ENCODE measurements around the gene ERAS. TPM values are rescaled to one million over a fixed set of nuclear protein-coding genes. Genes with fewer than 3 reads are reported as not detected.

ERAS gene
- total and polyA plus RNA-seq, 2 donors (not counting 3 experiments of a cell fraction or from before 2014, with no cell fraction given) = 0.14 TPM; not detected in 1

DNA sequence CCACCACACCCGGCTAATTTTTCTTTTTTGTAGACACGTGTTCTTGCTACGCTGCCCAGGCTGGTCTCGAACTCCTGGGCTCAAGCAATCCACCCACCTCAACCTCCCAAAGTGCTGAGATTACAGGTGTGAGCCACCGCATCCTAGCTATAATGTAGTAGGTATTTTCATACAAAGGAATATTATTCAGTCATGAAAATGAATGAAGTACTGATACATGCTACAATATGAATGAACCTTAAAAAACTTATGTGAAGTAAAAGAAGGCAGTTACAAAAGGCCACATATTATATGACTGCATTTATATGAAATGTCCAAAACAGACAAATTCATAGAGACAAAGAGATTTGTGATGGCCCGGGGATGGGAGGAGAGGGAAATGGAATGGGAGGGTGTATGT, 44.6 kb upstream of the ERAS start:
- dilution Hi-C loops (cut with MboI; ENCODE audit: extremely low pct_ligation_motif_present, low sequenced_read_pairs) (no loop called here), intact Hi-C loops (cut with micrococcal nuclease) (no loop called here)
- H3K9ac ChIP-seq (replicated peaks; ENCODE audit: extremely low read depth, insufficient read depth, low read length) = no peak overlapping the region
- H3K4me2 ChIP-seq (ENCODE audit: insufficient read depth, low read length) = no peak overlapping the region
- no peaks in the 10 kb centered on the region for H3K9me1 ChIP-seq (replicated peaks; ENCODE audit: control insufficient read depth, extremely low read depth, insufficient read depth, low read length)
- POLR2A ChIA-PET = no interaction called here
- no peaks in the 10 kb centered on the region for H3K36me3 ChIP-seq (ENCODE audit: control insufficient read depth in 2 of 2, extremely low read depth in 1 of 2, insufficient read depth in 2 of 2, low read length in 2 of 2)
- no TSS peak for BruUV-seq (replicated peaks)
- no peaks in the 10 kb centered on the region for H3K9me3 ChIP-seq (replicated peaks; ENCODE audit: control insufficient read depth, insufficient read depth, low read length)
- no peaks in the 10 kb centered on the region for H3K4me1 ChIP-seq (ENCODE audit: control insufficient read depth, extremely low read depth, insufficient read depth, low read length)
- no peaks in the 10 kb centered on the region for H3K79me2 ChIP-seq (ENCODE audit: control insufficient read depth, insufficient read depth, low read length)
- CTCF ChIA-PET = no interaction called here
- DNase-seq (ENCODE audit: low read depth, low spot score) = no peak
- no peaks in the 10 kb centered on the region for H4K20me1 ChIP-seq (replicated peaks; ENCODE audit: control insufficient read depth, extremely low read depth, insufficient read depth, low read length)
- TF ChIP-seq POLR2A (IDR thresholded peaks at IDR 0.05; ENCODE audit: low read depth, low read length) = no peak
- no peak for TF ChIP-seq EZH2 (IDR thresholded peaks at IDR 0.05; ENCODE audit: borderline replicate concordance, low read depth, low read length, severe bottlenecking)
- no peak for TF ChIP-seq POLR2AphosphoS5 (IDR thresholded peaks at IDR 0.05; ENCODE audit: insufficient read depth, low read depth, low read length)
- no peak for TF ChIP-seq MAX (IDR thresholded peaks at IDR 0.05; ENCODE audit: insufficient read depth, insufficient read length)
- TF ChIP-seq JUN (IDR thresholded peaks at IDR 0.05; ENCODE audit: borderline replicate concordance, insufficient read depth, insufficient read length, low read depth) = no peak
- TF ChIP-seq GATA2 (IDR thresholded peaks at IDR 0.05; ENCODE audit: insufficient read depth, insufficient read length, low read depth, low read length) = no peak
- TF ChIP-seq MYC (IDR thresholded peaks at IDR 0.05; ENCODE audit: low read depth, low read length) = no peak
- TF ChIP-seq, protein P1, sequence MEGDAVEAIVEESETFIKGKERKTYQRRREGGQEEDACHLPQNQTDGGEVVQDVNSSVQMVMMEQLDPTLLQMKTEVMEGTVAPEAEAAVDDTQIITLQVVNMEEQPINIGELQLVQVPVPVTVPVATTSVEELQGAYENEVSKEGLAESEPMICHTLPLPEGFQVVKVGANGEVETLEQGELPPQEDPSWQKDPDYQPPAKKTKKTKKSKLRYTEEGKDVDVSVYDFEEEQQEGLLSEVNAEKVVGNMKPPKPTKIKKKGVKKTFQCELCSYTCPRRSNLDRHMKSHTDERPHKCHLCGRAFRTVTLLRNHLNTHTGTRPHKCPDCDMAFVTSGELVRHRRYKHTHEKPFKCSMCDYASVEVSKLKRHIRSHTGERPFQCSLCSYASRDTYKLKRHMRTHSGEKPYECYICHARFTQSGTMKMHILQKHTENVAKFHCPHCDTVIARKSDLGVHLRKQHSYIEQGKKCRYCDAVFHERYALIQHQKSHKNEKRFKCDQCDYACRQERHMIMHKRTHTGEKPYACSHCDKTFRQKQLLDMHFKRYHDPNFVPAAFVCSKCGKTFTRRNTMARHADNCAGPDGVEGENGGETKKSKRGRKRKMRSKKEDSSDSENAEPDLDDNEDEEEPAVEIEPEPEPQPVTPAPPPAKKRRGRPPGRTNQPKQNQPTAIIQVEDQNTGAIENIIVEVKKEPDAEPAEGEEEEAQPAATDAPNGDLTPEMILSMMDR (IDR thresholded peaks at IDR 0.05; ENCODE audit: extremely low read depth in 1 of 2, insufficient read depth in 1 of 2, low read depth in 1 of 2, low read length in 2 of 2) = no peak
- no peak for TF ChIP-seq FOS (IDR thresholded peaks at IDR 0.05; ENCODE audit: borderline replicate concordance, insufficient read depth, low read length)
- H3K4me3 ChIP-seq (replicated peaks in 1 of 3; ENCODE audit: insufficient read depth in 1 of 3, low read depth in 1 of 3, low read length in 3 of 3) = no peak overlapping the region
- H3K27ac ChIP-seq (ENCODE audit: insufficient read depth, low read depth, low read length) = no peak overlapping the region
- no peak for FAIRE-seq
- H3K27me3 ChIP-seq (ENCODE audit: control insufficient read depth in 2 of 2, insufficient read depth in 2 of 2, low read length in 2 of 2) = peaks cover 0 to 1% of the 10 kb centered on the region in 2 experiments
- H2AFZ ChIP-seq (ENCODE audit: low read depth, low read length) = no peak overlapping the region

Data from endothelial cell of umbilical vein (primary cell).